Dermis lymphatic vessel endothelial cell (primary cell): Measurements from ENCODE around the gene ZC3H6. TPM values are rescaled to one million over a fixed set of nuclear protein-coding genes. Genes with fewer than 3 reads are reported as not detected.

Experiments
- total RNA-seq: library from RNA; depleted of rRNA; stranded (reverse); fragments of >200 nt; gene quantifications from 2 replicates; pipeline ENCODE4 v1.2.1, GENCODE V29; 2014

Gene ZC3H6
- total RNA-seq, result 2.5 and 3.0 TPM in 2 replicates

GRCh38 chr2:112275311-112275886, at the start of gene ZC3H6:
TSS of gene ZC3H6 (plus strand) at chr2:112275597. CDS start at chr2:112275995, 398 bp downstream.

GRCh38 chr2:112254466-112255240, 20.7 kb upstream of the ZC3H6 start, which contains the start of gene ZC3H8:
TSS of gene ZC3H8 (minus strand) at chr2:112255042. CDS start at chr2:112254981, 61 bp downstream.

Other genes with a start within 250 kb of the ZC3H6 start
- gene TMEM87B, start 220.3 kb upstream of the ZC3H6 start, total RNA-seq, result 22.1 and 31.0 TPM in 2 replicates
- gene FBLN7, start 137.2 kb upstream of the ZC3H6 start, total RNA-seq, result 0.87 and 2.7 TPM in 2 replicates
- 2.2 and 7.7 TPM in 2 replicates for gene ZC3H8, start 20.6 kb upstream of the ZC3H6 start, total RNA-seq
- 2.9 and 10.4 TPM in 2 replicates for gene RGPD8, start 158.0 kb downstream of the ZC3H6 start, total RNA-seq
- gene TTL, start 206.6 kb downstream of the ZC3H6 start, total RNA-seq, result 8.6 and 14.6 TPM in 2 replicates